Heart right ventricle (tissue), 16 donors: ENCODE measurements around the gene HMGN4. TPM values are rescaled to one million over a fixed set of nuclear protein-coding genes. Genes with fewer than 3 reads are reported as not detected.
"Not testable (repeated sequence)": the region's sequence is repeated elsewhere in the genome, so short reads cannot be mapped to it uniquely, and the experiment has no call there.

Experiments used
- ATAC-seq, 8 donors: fragments of 200-7000 bp; cut with Tn5 transposase; one replicate each; pipeline ENCODE4 v1.9.1; 2020; ENCODE audit warnings: mild to moderate bottlenecking in 8 of 8, moderate library complexity in 8 of 8, moderate number of reproducible peaks in 1 of 8
- DNase-seq, 2 donors: peaks; one replicate each; pipeline ENCODE4 v3.0.0-alpha.2; 2020
- H3K27ac ChIP-seq, 10 donors: fragments of 200-600 bp; sonication (generic) in 2 of 10; one replicate each; pipeline versions ENCODE4 v1.5.0 to v1.8.0; 2020 to 2022; ENCODE audit warnings: mild to moderate bottlenecking in 3 of 10
- H3K27me3 ChIP-seq, 7 donors: fragments of 200-600 bp; one replicate each; pipeline ENCODE4 v1.8.0; 2021 to 2022; ENCODE audit warnings: mild to moderate bottlenecking in 2 of 7
- H3K36me3 ChIP-seq, 9 donors: fragments of 200-600 bp; sonication (generic) in 1 of 9; one replicate each; pipeline versions ENCODE4 v1.5.0 to v1.8.0; 2020 to 2022; ENCODE audit warnings: mild to moderate bottlenecking in 2 of 9
- H3K4me1 ChIP-seq, 9 donors: fragments of 200-600 bp; sonication (generic) in 1 of 9; one replicate each; pipeline versions ENCODE4 v1.5.0 to v1.8.0; 2020 to 2022; ENCODE audit warnings: mild to moderate bottlenecking in 4 of 9
- H3K4me3 ChIP-seq, 10 donors: fragments of 200-600 bp; sonication (generic) in 2 of 10; one replicate each; pipeline versions ENCODE4 v1.5.0 to v1.8.0; 2020 to 2022; ENCODE audit warnings: mild to moderate bottlenecking in 7 of 10, moderate library complexity in 2 of 10
- H3K9me3 ChIP-seq, 11 donors: fragments of 200-600 bp in 10 of 11; sonication (generic) in 2 of 11; one replicate each; pipeline versions ENCODE4 v1.5.0 to v1.8.0; 2013 to 2022; ENCODE audit warnings: mild to moderate bottlenecking in 2 of 11, control low read depth in 1 of 11, moderate library complexity in 1 of 11
- CTCF ChIP-seq, 9 donors: fragments of 200-600 bp; sonication (generic) in 2 of 9; IDR thresholded peaks; one replicate each; pipeline versions ENCODE4 v1.5.0 to v1.8.0; 2021 to 2022; ENCODE audit warnings: antibody characterized with exemption in 9 of 9, mild to moderate bottlenecking in 5 of 9, moderate library complexity in 1 of 9
- WGBS, 2 donors: extraction: QIAGEN DNeasy Blood & Tissue Kit; methylation state at CpG; one replicate each; pipeline ENCODE4 v1.1.7; 2013; ENCODE audit warnings: inconsistent platforms in 1 of 2; 5-methylcytosine and 5-hydroxymethylcytosine counted together
- intact Hi-C, 10 donors: fragments of 100-400 bp; cut with DNase I; formaldehyde crosslinking; loops; one replicate each; pipeline versions ENCODE4 v1.11.1 to v1.14.2; 2022
- polyA plus RNA-seq, 2 donors: library from polyadenylated mRNA; stranded (reverse); fragments of 200-250 nt; gene quantifications; one replicate each; pipeline ENCODE4 v1.2.3, GENCODE V29; 2013
- total RNA-seq, 10 donors: library from RNA; stranded (reverse); fragmentation: NEBNext Ultra II Directional in 3 of 10; extraction: Animal tissue kit (Norgen Biotek cat#: 25700) in 3 of 10; gene quantifications; one replicate each; pipeline versions ENCODE4 v1.2.1 to v1.2.4, GENCODE V29; 2021 to 2023
- donor health status: Arrhythmogenic right ventricular cardiomyopathy.
- donor health status: ischemic (EF 13 %, LVEDD 7.1; RV severe dilation, severe dysfunction).
- donor health status: healthy with polysubstance abuse.
- donor health status: DM: no; HTN: yes; CAD: no.
- donor health status: DM: no; HTN: no; CAD: no.
- donor health status: ischemic (EF 25% LVEDD 6.9; RV normal size, moderate dysfunction).
- donor health status: ischemic (EF 25% LVEDD 5.7; RV mildly dilated, moderate dysfunction).
- donor health status: healthy.
- donor health status: DM: yes; HTN: yes; CAD: no.
- donor health status: Ischemic cardiomyopathy.
- donor health status: ischemic (EF 35%, LVEDD 5.7; RV mildly dilated, moderate dysfunction).
- donor health status: nonischemic (EF 11% LVEDD 7.7; RV severe dilation, severe dysfunction).
- donor health status: DM: yes; HTN: yes; CAD: no.
- donor health status: PGD.
- donor health status: ischemic (EF 29% LVEDD 5.4; RV normal size, mild dysfunction).
- donor health status: nonischemic (EF 23%, LVEDD 6.1; RV moderate dilation, normal function).

The HMGN4 gene
- total and polyA plus RNA-seq, 12 donors: 8.2 to 35.0 (median 29.8) TPM

- intact Hi-C loops: no loop called here
- DNase-seq (no peak), ATAC-seq (no peak)
- H3K9me3 ChIP-seq: no peaks in the 10 kb centered on the region
- peaks cover 0 to 25% (median 15%) of the 10 kb centered on the region in 7 donors for H3K27me3 ChIP-seq
- H3K4me1 ChIP-seq: no peaks in the 10 kb centered on the region
- H3K4me3 ChIP-seq: no peak overlapping the region
- H3K36me3 ChIP-seq: no peaks in the 10 kb centered on the region
- no peak overlapping the region for H3K27ac ChIP-seq
- 48 to 53% methylated on average over 3 of the region's 3 CpGs for WGBS, 2 donors
- TF ChIP-seq CTCF (IDR thresholded peaks at IDR 0.05): no peak
Measured at GRCh38 chr6:26507658-26508057, 30.5 kb upstream of the HMGN4 start.

- H3K27ac ChIP-seq, DNase-seq, H3K9me3 ChIP-seq, intact Hi-C loops, H3K27me3 ChIP-seq, H3K36me3 ChIP-seq, ATAC-seq, H3K4me1 ChIP-seq, H3K4me3 ChIP-seq: not testable (repeated sequence)
- 72 to 75% methylated on average over 8 of the region's 8 CpGs for WGBS, 2 donors
Measured at GRCh38 chr6:26511033-26511432, 27.1 kb upstream of the HMGN4 start.

GRCh38 chr6:26514984-26515383, 23.2 kb upstream of the HMGN4 start:
- TF ChIP-seq CTCF (IDR thresholded peaks at IDR 0.05): no peak
- Histone ChIP-seq H3K27me3 (no peaks in the 10 kb centered on the region), H3K4me1 (peaks cover 0 to 1% (median under 1%) of the 10 kb centered on the region in 9 donors), H3K27ac (no peak overlapping the region), H3K9me3 (no peaks in the 10 kb centered on the region), H3K4me3 (no peak overlapping the region), H3K36me3 (no peaks in the 10 kb centered on the region)
- no peak for ATAC-seq
- DNase-seq: no peak
- WGBS, 2 donors: 80 to 89% methylated on average over 2 of the region's 2 CpGs
- intact Hi-C loops: loop anchor here in 2 of 10 donors (5.0 kb wide), 1 partner anchor 38 kb away; no protein-coding TSS in a partner anchor

GRCh38 chr6:26516481-26517427, 21.4 kb upstream of the HMGN4 start:
- Histone ChIP-seq H3K4me1 (peaks cover 0 to 8% (median 5%) of the 10 kb centered on the region in 9 donors), H3K36me3 (no peaks in the 10 kb centered on the region), H3K27ac (no peak overlapping the region), H3K4me3 (no peak overlapping the region), H3K9me3 (no peaks in the 10 kb centered on the region), H3K27me3 (no peaks in the 10 kb centered on the region)
- WGBS, 2 donors: 82 to 85% methylated on average over 9 of the region's 9 CpGs
- intact Hi-C loops: loop anchor here in 2 of 10 donors (5.0 kb wide), 1 partner anchor 39 kb away; no protein-coding TSS in a partner anchor
- no peak for ATAC-seq
- no peak for DNase-seq
- TF ChIP-seq CTCF (IDR thresholded peaks at IDR 0.05): no peak

- H3K9me3 ChIP-seq: no peaks in the 10 kb centered on the region
- WGBS, 2 donors: 95 to 96% methylated on average over 2 of the region's 2 CpGs
Measured at GRCh38 chr6:26519359-26519758, 18.8 kb upstream of the HMGN4 start.

More at GRCh38 chr6:26519359-26519758, 18.8 kb upstream of the HMGN4 start:
- Histone ChIP-seq H3K4me3 (no peak overlapping the region), H3K27ac (no peak overlapping the region), H3K36me3 (no peaks in the 10 kb centered on the region), H3K27me3 (no peaks in the 10 kb centered on the region), H3K4me1 (peaks cover 0 to 32% (median 12%) of the 10 kb centered on the region in 9 donors)
- no peak for DNase-seq
- ATAC-seq: no peak
- TF ChIP-seq CTCF (IDR thresholded peaks at IDR 0.05): no peak
- intact Hi-C loops: loop anchor here in 2 of 10 donors (5.0 kb wide), 1 partner anchor 42 kb away; no protein-coding TSS in a partner anchor
